HEK293 (cell line): Measurements from ENCODE around the gene ZIK1.
A peak's percentile ranks its signal among the peaks of the same experiment; 100 is the strongest.

Experiments
- GFI1B ChIP-seq: fragments of 450-650 bp; formaldehyde crosslinking; IDR thresholded peaks from 2 replicates; pipeline ENCODE4 v1.5.1; 2016; ENCODE audit warnings: missing biosample characterization, missing genetic modification characterization
- KLF7 ChIP-seq: fragments of 450-650 bp; formaldehyde crosslinking; IDR thresholded peaks from 2 replicates; pipeline ENCODE4 v1.5.1; 2016; ENCODE audit warnings: missing biosample characterization, missing genetic modification characterization, borderline replicate concordance
- KLF9 ChIP-seq: fragments of 450-650 bp; formaldehyde crosslinking; IDR thresholded peaks from 2 replicates; pipeline ENCODE4 v1.5.1; 2016; ENCODE audit warnings: missing biosample characterization, missing genetic modification characterization, low read depth
- MYNN ChIP-seq: fragments of 450-650 bp; formaldehyde crosslinking; IDR thresholded peaks from 2 replicates; pipeline ENCODE4 v1.5.1; 2016; ENCODE audit warnings: missing biosample characterization, missing genetic modification characterization, borderline replicate concordance
- PBX3 ChIP-seq: sonication (generic); formaldehyde crosslinking; IDR thresholded peaks from 2 replicates; pipeline ENCODE4 v1.8.1; 2022; ENCODE audit warnings: mild to moderate bottlenecking, moderate library complexity, missing genetic modification reagents
- PRDM6 ChIP-seq: fragments of 450-650 bp; formaldehyde crosslinking; IDR thresholded peaks from 2 replicates; pipeline ENCODE4 v1.5.1; 2017; ENCODE audit warnings: missing biosample characterization, missing genetic modification characterization
- SALL2 ChIP-seq: fragments of 450-650 bp; formaldehyde crosslinking; IDR thresholded peaks from 2 replicates; pipeline ENCODE4 v1.5.0; 2017; ENCODE audit warnings: missing biosample characterization, mild to moderate bottlenecking, missing genetic modification characterization, borderline replicate concordance
- SCRT1 ChIP-seq: fragments of 450-650 bp; formaldehyde crosslinking; IDR thresholded peaks from 2 replicates; pipeline ENCODE4 v1.5.1; 2016; ENCODE audit warnings: missing biosample characterization, missing genetic modification characterization, borderline replicate concordance
- SCRT2 ChIP-seq: fragments of 450-650 bp; formaldehyde crosslinking; IDR thresholded peaks from 2 replicates; pipeline ENCODE4 v1.5.1; 2016; ENCODE audit warnings: missing biosample characterization, missing genetic modification characterization
- ZBTB11 ChIP-seq: fragments of 450-650 bp; formaldehyde crosslinking; conservative IDR thresholded peaks from 2 replicates; pipeline ENCODE4 v1.5.1; 2016; ENCODE audit warnings: low read depth, missing biosample characterization, missing genetic modification characterization
- ZNF132 ChIP-seq: fragments of 450-650 bp; formaldehyde crosslinking; IDR thresholded peaks from 2 replicates; pipeline ENCODE4 v1.5.1; 2017; ENCODE audit warnings: missing biosample characterization, missing genetic modification characterization, borderline replicate concordance
- ZNF146 ChIP-seq: fragments of 450-650 bp; formaldehyde crosslinking; IDR thresholded peaks from 2 replicates; pipeline ENCODE4 v1.5.1; 2016; ENCODE audit warnings: missing biosample characterization, missing genetic modification characterization
- ZNF155 ChIP-seq: fragments of 450-650 bp; formaldehyde crosslinking; IDR thresholded peaks from 2 replicates; pipeline ENCODE4 v1.5.1; 2016; ENCODE audit warnings: missing biosample characterization, missing genetic modification characterization
- ZNF202 ChIP-seq: fragments of 450-650 bp; formaldehyde crosslinking; IDR thresholded peaks from 2 replicates; pipeline ENCODE4 v1.5.1; 2016; ENCODE audit warnings: missing biosample characterization, missing genetic modification characterization, borderline replicate concordance
- ZNF239 ChIP-seq: fragments of 450-650 bp; formaldehyde crosslinking; IDR thresholded peaks from 2 replicates; pipeline ENCODE4 v1.5.1; 2016; ENCODE audit warnings: missing biosample characterization, missing genetic modification characterization
- ZNF248 ChIP-seq: fragments of 450-650 bp; formaldehyde crosslinking; IDR thresholded peaks from 2 replicates; pipeline ENCODE4 v1.5.1; 2017; ENCODE audit warnings: missing biosample characterization, missing genetic modification characterization
- ZNF302 ChIP-seq: fragments of 450-650 bp; formaldehyde crosslinking; IDR thresholded peaks from 2 replicates; pipeline ENCODE4 v1.5.1; 2016; ENCODE audit warnings: missing biosample characterization, missing genetic modification characterization, low read depth
- ZNF510 ChIP-seq: fragments of 450-650 bp; formaldehyde crosslinking; IDR thresholded peaks from 2 replicates; pipeline ENCODE4 v1.5.1; 2018; ENCODE audit warnings: mild to moderate bottlenecking, missing genetic modification characterization, missing biosample characterization; ENCODE audit not compliant: insufficient replicate concordance
- ZNF596 ChIP-seq: fragments of 450-650 bp; IDR thresholded peaks from 2 replicates; pipeline ENCODE4 v1.5.0; 2018; ENCODE audit warnings: missing biosample characterization, mild to moderate bottlenecking, missing genetic modification characterization, moderate library complexity
- ZNF610 ChIP-seq: fragments of 450-650 bp; formaldehyde crosslinking; IDR thresholded peaks from 2 replicates; pipeline ENCODE4 v1.5.1; 2016; ENCODE audit warnings: missing biosample characterization, missing genetic modification characterization, borderline replicate concordance
- ZNF660 ChIP-seq: fragments of 450-650 bp; IDR thresholded peaks from 2 replicates; pipeline ENCODE4 v1.5.1; 2018; ENCODE audit warnings: missing biosample characterization, mild to moderate bottlenecking, missing genetic modification characterization
- ZNF837 ChIP-seq: fragments of 450-650 bp; formaldehyde crosslinking; IDR thresholded peaks from 2 replicates; pipeline ENCODE4 v1.5.1; 2016; ENCODE audit warnings: missing biosample characterization, missing genetic modification characterization
- ZSCAN30 ChIP-seq: fragments of 450-650 bp; IDR thresholded peaks from 2 replicates; pipeline ENCODE4 v1.5.1; 2018; ENCODE audit warnings: missing biosample characterization, mild to moderate bottlenecking, missing genetic modification characterization, moderate library complexity
- ZSCAN5A ChIP-seq: fragments of 450-650 bp; formaldehyde crosslinking; IDR thresholded peaks from 2 replicates; pipeline ENCODE4 v1.5.1; 2016; ENCODE audit warnings: missing biosample characterization, missing genetic modification characterization
- TF ChIP-seq, protein P1 (sequence below): fragments of 450-650 bp; formaldehyde crosslinking; IDR thresholded peaks from 2 replicates; pipeline ENCODE4 v1.5.1; 2016; ENCODE audit warnings: missing biosample characterization, missing genetic modification characterization, low read depth
- TF ChIP-seq, protein P2 (sequence below): fragments of 450-650 bp; formaldehyde crosslinking; IDR thresholded peaks from 2 replicates; pipeline ENCODE4 v1.5.1; 2016; ENCODE audit warnings: missing biosample characterization, missing genetic modification characterization

ZIK1 gene

GRCh38 chr19:57583521-57584416 lies at the start of gene ZIK1 (continued):
- TF ChIP-seq ZSCAN5A (tag by site-specific recombination), result no peak
- no peak for TF ChIP-seq ZNF239 (tag by site-specific recombination)
- no peak for TF ChIP-seq PRDM6 (tag by site-specific recombination)
- peak; percentile 80 for TF ChIP-seq ZBTB11 (tag by site-specific recombination)
- TF ChIP-seq GFI1B, result no peak
- TF ChIP-seq, protein P1, sequence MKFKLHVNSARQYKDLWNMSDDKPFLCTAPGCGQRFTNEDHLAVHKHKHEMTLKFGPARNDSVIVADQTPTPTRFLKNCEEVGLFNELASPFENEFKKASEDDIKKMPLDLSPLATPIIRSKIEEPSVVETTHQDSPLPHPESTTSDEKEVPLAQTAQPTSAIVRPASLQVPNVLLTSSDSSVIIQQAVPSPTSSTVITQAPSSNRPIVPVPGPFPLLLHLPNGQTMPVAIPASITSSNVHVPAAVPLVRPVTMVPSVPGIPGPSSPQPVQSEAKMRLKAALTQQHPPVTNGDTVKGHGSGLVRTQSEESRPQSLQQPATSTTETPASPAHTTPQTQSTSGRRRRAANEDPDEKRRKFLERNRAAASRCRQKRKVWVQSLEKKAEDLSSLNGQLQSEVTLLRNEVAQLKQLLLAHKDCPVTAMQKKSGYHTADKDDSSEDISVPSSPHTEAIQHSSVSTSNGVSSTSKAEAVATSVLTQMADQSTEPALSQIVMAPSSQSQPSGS (tag by site-specific recombination), result no peak
- TF ChIP-seq ZNF837 (tag by site-specific recombination), result no peak
- TF ChIP-seq SCRT2 (tag by site-specific recombination), result no peak
- TF ChIP-seq ZNF202, result no peak
- TF ChIP-seq MYNN (tag by site-specific recombination), result no peak
- TF ChIP-seq ZNF132, result no peak
- TF ChIP-seq ZNF248 (tag by site-specific recombination), result no peak
- TF ChIP-seq ZNF596 (tag by site-specific recombination), result no peak
- TF ChIP-seq ZNF146 (tag by site-specific recombination), result no peak
- TF ChIP-seq KLF9, result no peak
- TF ChIP-seq ZNF302 (tag by site-specific recombination), result no peak
- no peak for TF ChIP-seq SALL2 (tag by site-specific recombination)
- no peak for TF ChIP-seq KLF7 (tag by site-specific recombination)
- TF ChIP-seq ZNF155 (tag by site-specific recombination), result no peak
- TF ChIP-seq PBX3 (CRISPR knock-in tag), result peak; percentile 59; the same call in 1 of the 2 replicates
- TF ChIP-seq ZSCAN30 (tag by site-specific recombination), result no peak
- TF ChIP-seq ZNF510 (tag by site-specific recombination), result peak; percentile 38
- peak; percentile 82; the same call in 1 of the 2 replicates for TF ChIP-seq ZNF610 (tag by site-specific recombination)
- TF ChIP-seq SCRT1 (tag by site-specific recombination), result no peak
- no peak for TF ChIP-seq ZNF660 (tag by site-specific recombination)
- TF ChIP-seq, protein P2, sequence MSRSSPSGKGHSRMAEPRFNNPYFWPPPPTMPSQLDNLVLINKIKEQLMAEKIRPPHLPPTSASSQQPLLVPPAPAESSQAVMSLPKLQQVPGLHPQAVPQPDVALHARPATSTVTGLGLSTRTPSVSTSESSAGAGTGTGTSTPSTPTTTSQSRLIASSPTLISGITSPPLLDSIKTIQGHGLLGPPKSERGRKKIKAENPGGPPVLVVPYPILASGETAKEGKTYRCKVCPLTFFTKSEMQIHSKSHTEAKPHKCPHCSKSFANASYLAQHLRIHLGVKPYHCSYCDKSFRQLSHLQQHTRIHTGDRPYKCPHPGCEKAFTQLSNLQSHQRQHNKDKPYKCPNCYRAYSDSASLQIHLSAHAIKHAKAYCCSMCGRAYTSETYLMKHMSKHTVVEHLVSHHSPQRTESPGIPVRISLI, result no peak
